Esophagus muscularis mucosa (tissue), 3 donors: Measurements from ENCODE around the gene CEMIP2.

Experiments
- CTCF ChIP-seq, 3 experiments: fragments of 200-600 bp in 2 of 3; fragments of 450-650 bp in 1 of 3; sonication (generic) in 2 of 3; IDR thresholded peaks; one replicate each; pipeline ENCODE4 v1.5.1; 2017 to 2019; ENCODE audit warnings: antibody characterized with exemption in 3 of 3, mild to moderate bottlenecking in 2 of 3, moderate library complexity in 1 of 3
- POLR2A ChIP-seq: fragments of 450-650 bp; IDR thresholded peaks from one replicate; pipeline ENCODE4 v1.6.1; 2017; ENCODE audit warnings: antibody characterized with exemption, moderate library complexity, mild to moderate bottlenecking, low read depth

DNA sequence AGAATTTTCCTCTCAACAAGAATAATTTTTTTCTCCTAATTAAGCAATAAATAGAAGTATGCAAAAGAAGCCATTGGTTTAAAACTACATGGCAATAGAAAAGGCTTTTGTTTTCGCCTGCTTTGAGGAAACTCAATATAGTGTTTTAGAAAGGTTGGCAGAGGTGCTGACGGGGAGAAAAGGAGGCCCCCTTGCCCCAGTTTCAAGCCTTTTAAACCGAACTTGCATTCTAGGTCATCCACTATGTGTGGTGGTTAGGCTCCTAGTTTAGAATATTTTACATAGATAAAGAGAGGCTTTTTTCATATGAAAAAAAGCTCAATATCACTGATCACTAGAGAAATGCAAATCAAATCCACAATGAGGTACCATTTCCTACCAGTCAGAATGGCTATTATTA is 33.5 kb upstream of the CEMIP2 start:
- no peak for TF ChIP-seq CTCF (IDR thresholded peaks at IDR 0.05)
- no peak for TF ChIP-seq POLR2A
